ENCODE results near the gene PSMD3. TPM values are rescaled to one million over a fixed set of nuclear protein-coding genes. Genes with fewer than 3 reads are reported as not detected.

Gene PSMD3
- total RNA-seq, 2 donors from 2014 or later: 148 to 163 TPM

Other genes starting within 250 kb of the PSMD3 start
- gene GRB7, start 242.9 kb upstream of the PSMD3 start, total RNA-seq: under 1 TPM in 1 of 2 donors, not detected in 1; 0.36 TPM
- 10 to 100 TPM; 65.5 to 80.9 TPM for gene IKZF3, start 116.5 kb upstream of the PSMD3 start, total RNA-seq
- gene ZPBP2, start 112.6 kb upstream of the PSMD3 start, total RNA-seq: not detected
- gene GSDMB, start 62.2 kb upstream of the PSMD3 start, total RNA-seq: 10 to 100 TPM; 39.0 to 54.1 TPM
- 100 to 1,000 TPM in 1 of 2 donors, 10 to 100 TPM in 1; 94.2 to 124 TPM for gene ORMDL3, start 53.2 kb upstream of the PSMD3 start, total RNA-seq
- gene LRRC3C, start 53.1 kb upstream of the PSMD3 start, total RNA-seq: not detected
- 1 to 10 TPM in 1 of 2 donors, under 1 TPM in 1; 0.24 to 1.1 TPM for gene GSDMA, start 17.8 kb upstream of the PSMD3 start, total RNA-seq
- under 1 TPM in 1 of 2 donors, not detected in 1; 0.78 TPM for gene CSF3, start 34.6 kb downstream of the PSMD3 start, total RNA-seq
- 100 to 1,000 TPM in 1 of 2 donors, 10 to 100 TPM in 1; 91.5 to 147 TPM for gene MED24, start 73.6 kb downstream of the PSMD3 start, total RNA-seq
- gene THRA, start 82.2 kb downstream of the PSMD3 start, total RNA-seq: 10 to 100 TPM in 1 of 2 donors, 1 to 10 TPM in 1; 4.9 to 10.9 TPM
- gene NR1D1, start 119.8 kb downstream of the PSMD3 start, total RNA-seq: 1 to 10 TPM; 1.4 to 5.4 TPM
- gene MSL1, start 141.2 kb downstream of the PSMD3 start, total RNA-seq: 100 to 1,000 TPM in 1 of 2 donors, 10 to 100 TPM in 1; 79.8 to 102 TPM
- 100 to 1,000 TPM in 1 of 2 donors, 10 to 100 TPM in 1; 83.1 to 101 TPM for gene CASC3, start 159.7 kb downstream of the PSMD3 start, total RNA-seq
- 10 to 100 TPM in 1 of 2 donors, 1 to 10 TPM in 1; 5.9 to 17.2 TPM for gene RAPGEFL1, start 196.7 kb downstream of the PSMD3 start, total RNA-seq
- 10 to 100 TPM; 32.4 to 34.6 TPM for gene WIPF2, start 238.5 kb downstream of the PSMD3 start, total RNA-seq